HG02852 (cell line): ENCODE measurements around the gene BORCS6.
"Not testable (repeated sequence)": the region's sequence is repeated elsewhere in the genome, so short reads cannot be mapped to it uniquely, and the experiment has no call there.

Experiments used
- ATAC-seq: cut with Tn5 transposase; IDR thresholded peaks from one replicate; pipeline ENCODE4 v1.9.1; 2021; ENCODE audit warnings: mild to moderate bottlenecking, moderate library complexity; ENCODE audit not compliant: unreplicated experiment

The BORCS6 gene

GRCh38 chr17:8189711-8190477 is at the start of gene BORCS6:
Gene BORCS6, minus strand, starts transcription at chr17:8190180. Its CDS starts 40 bp downstream, at chr17:8190140.
- peak; percentile 49 for ATAC-seq

GRCh38 chr17:8237886-8238285 is 47.9 kb upstream of the BORCS6 start:
- no peak for ATAC-seq

- ATAC-seq, result no peak
These were observed 47.2 kb upstream of the BORCS6 start for GRCh38 chr17:8237175-8237574.

- ATAC-seq, result no peak
These were observed 45.7 kb upstream of the BORCS6 start for GRCh38 chr17:8235676-8236075.

- ATAC-seq, result no peak
These were observed 44.6 kb upstream of the BORCS6 start for GRCh38 chr17:8234361-8235270.

- no peak for ATAC-seq
These were observed 41.7 kb upstream of the BORCS6 start for GRCh38 chr17:8231701-8232100.

- no peak for ATAC-seq
These were observed 37.2 kb upstream of the BORCS6 start for GRCh38 chr17:8227238-8227581.

GRCh38 chr17:8226536-8227237 is 36.7 kb upstream of the BORCS6 start:
- no peak for ATAC-seq

- ATAC-seq, result no peak
These were observed 36.0 kb upstream of the BORCS6 start for GRCh38 chr17:8225813-8226535.

GRCh38 chr17:8224891-8225812 is 35.2 kb upstream of the BORCS6 start:
- no peak for ATAC-seq

- no peak for ATAC-seq
These were observed 33.6 kb upstream of the BORCS6 start for GRCh38 chr17:8223356-8224126.

GRCh38 chr17:8222630-8223355 is 32.8 kb upstream of the BORCS6 start:
- peak; percentile 33 for ATAC-seq

GRCh38 chr17:8222380-8222629 is 32.3 kb upstream of the BORCS6 start:
- peak; percentile 31 for ATAC-seq

- peak; percentile 32 for ATAC-seq
These were observed 31.8 kb upstream of the BORCS6 start for GRCh38 chr17:8221663-8222379.

GRCh38 chr17:8220783-8221662 is 31.0 kb upstream of the BORCS6 start:
- peak; percentile 16 for ATAC-seq

- ATAC-seq, result not testable (repeated sequence)
These were observed 24.0 kb upstream of the BORCS6 start for GRCh38 chr17:8214000-8214399.
